GM12878 (cell line): ENCODE results near the gene KIF25. TPM values are rescaled to one million over a fixed set of nuclear protein-coding genes. Genes with fewer than 3 reads are reported as not detected.

Experiments
- ATAC-seq: fragments of 200-7000 bp; cut with Tn5 transposase; 3 replicates; pipeline ENCODE4 v1.9.1; 2020; ENCODE audit warnings: mild to moderate bottlenecking, moderate library complexity
- BruUV-seq: library from RNA; stranded (reverse); fragments of 400-500 nt; replicated peaks from 2 replicates; lab custom pipeline; 2021; lab: Mats Ljungman, UMichigan
- CTCF ChIA-PET: fragments of 300-600 bp; sonication (Branson Sonifier 250); formaldehyde crosslinking; extraction: SDS; loops from one replicate; lab custom pipeline; 2021; ENCODE audit warnings: inconsistent platforms; lab: Yijun Ruan, JAX
- POLR2A ChIA-PET: fragments of 350-600 bp; formaldehyde crosslinking; extraction: SDS; loops from one replicate; lab custom pipeline; 2021; ENCODE audit warnings: inconsistent platforms; lab: Charles Lee
- RAD21 ChIA-PET: fragments of 300-600 bp; sonication (Branson Sonifier 250); formaldehyde crosslinking; loops from one replicate; lab custom pipeline; 2023; ENCODE audit warnings: antibody characterized with exemption; ENCODE audit not compliant: unreplicated experiment; lab: Charles Lee
- SMC1A ChIA-PET: fragments of 300-600 bp; sonication (Branson Sonifier 250); formaldehyde crosslinking; loops from one replicate; lab custom pipeline; 2023; ENCODE audit not compliant: unreplicated experiment, uncharacterized antibody; lab: Charles Lee
- DNase-seq: peaks from one replicate; pipeline ENCODE4 v3.0.0-alpha.2; 2011; ENCODE audit warnings: low read depth, low spot score
- FAIRE-seq: peaks from 3 replicates; lab custom pipeline; 2011; peaks lifted over from hg19 to GRCh38; lab: Jason Lieb, UNC
- H2AFZ ChIP-seq: 2 replicates; pipeline ENCODE4 v1.6.0; 2011; ENCODE audit warnings: low read depth, low read length, control low read depth; ENCODE audit not compliant: control insufficient read depth
- H3K27ac ChIP-seq: 2 replicates; pipeline ENCODE4 v1.5.1; 2011; ENCODE audit warnings: control low read depth; ENCODE audit not compliant: control insufficient read depth, insufficient read depth
- H3K27me3 ChIP-seq, 2 experiments: replicated peaks in 1 of 2; 2 replicates each; pipeline versions ENCODE4 v1.6.0 to v1.6.1; 2011; ENCODE audit warnings: low read length in 1 of 2; ENCODE audit not compliant: control insufficient read depth in 2 of 2, insufficient read depth in 2 of 2
- H3K36me3 ChIP-seq, 2 experiments: 2 replicates each; pipeline ENCODE4 v1.5.1; 2011; ENCODE audit warnings: low read length in 1 of 2; ENCODE audit not compliant: control insufficient read depth in 2 of 2, insufficient read depth in 2 of 2
- H3K4me1 ChIP-seq: 2 replicates; pipeline ENCODE4 v1.6.1; 2011; ENCODE audit warnings: mild to moderate bottlenecking, low read length, moderate library complexity, mixed read lengths; ENCODE audit not compliant: control insufficient read depth, insufficient read depth
- H3K4me2 ChIP-seq: 2 replicates; pipeline ENCODE4 v1.6.0; 2011; ENCODE audit warnings: control low read depth; ENCODE audit not compliant: control insufficient read depth, insufficient read depth
- H3K4me3 ChIP-seq: fragments of 200-600 bp; sonication (generic); 2 replicates; pipeline ENCODE4 v1.5.1; 2016
- H3K79me2 ChIP-seq: 2 replicates; pipeline ENCODE4 v1.6.0; 2011; ENCODE audit warnings: low read length; ENCODE audit not compliant: control insufficient read depth, insufficient read depth
- H3K9ac ChIP-seq: 2 replicates; pipeline ENCODE4 v1.8.0; 2011; ENCODE audit warnings: low read length, control low read depth, mixed read lengths; ENCODE audit not compliant: control insufficient read depth, insufficient read depth
- H3K9me3 ChIP-seq: replicated peaks from 3 replicates; pipeline ENCODE4 v1.5.1; 2011; ENCODE audit warnings: mild to moderate bottlenecking, low read length; ENCODE audit not compliant: control insufficient read depth, insufficient read depth
- H4K20me1 ChIP-seq: 2 replicates; pipeline ENCODE4 v1.6.0; 2011; ENCODE audit not compliant: control insufficient read depth, insufficient read depth
- E4F1 ChIP-seq: fragments of 450-650 bp; IDR thresholded peaks from 2 replicates; pipeline ENCODE4 v1.6.1; 2018; ENCODE audit warnings: borderline replicate concordance, mild to moderate bottlenecking; ENCODE audit not compliant: partially characterized antibody
- EED ChIP-seq: sonication (generic); IDR thresholded peaks from 2 replicates; pipeline ENCODE4 v1.6.1; 2016; ENCODE audit warnings: antibody characterized with exemption, low read depth
- ELK1 ChIP-seq: IDR thresholded peaks from 2 replicates; pipeline ENCODE4 v1.6.1; 2012; ENCODE audit warnings: low read depth, low read length, improper control_type of control experiment
- ESRRA ChIP-seq: IDR thresholded peaks from 2 replicates; pipeline ENCODE4 v1.6.1; 2012; ENCODE audit warnings: mild to moderate bottlenecking, low read length, improper control_type of control experiment
- FOS ChIP-seq: IDR thresholded peaks from 3 replicates; pipeline ENCODE4 v1.6.1; 2011; ENCODE audit warnings: borderline replicate concordance; ENCODE audit not compliant: insufficient read length; ENCODE audit errors: extremely low read depth
- HDAC6 ChIP-seq: fragments of 200-600 bp; sonication (generic); IDR thresholded peaks from one replicate; pipeline ENCODE4 v1.8.0; 2017; ENCODE audit warnings: antibody characterized with exemption; ENCODE audit not compliant: unreplicated experiment
- IKZF2 ChIP-seq, 2 experiments: fragments of 450-650 bp; IDR thresholded peaks; 2 replicates each; pipeline ENCODE4 v1.6.1; 2017; ENCODE audit warnings: mild to moderate bottlenecking in 2 of 2, moderate library complexity in 2 of 2
- NFXL1 ChIP-seq: fragments of 450-650 bp; IDR thresholded peaks from 2 replicates; pipeline ENCODE4 v1.6.1; 2017; ENCODE audit warnings: antibody characterized with exemption, mild to moderate bottlenecking, borderline replicate concordance
- SMC3 ChIP-seq: IDR thresholded peaks from 2 replicates; pipeline ENCODE4 v1.6.1; 2011; ENCODE audit warnings: low read length, improper control_type of control experiment, borderline replicate concordance
- ZBED1 ChIP-seq: IDR thresholded peaks from 2 replicates; pipeline ENCODE4 v1.6.1; 2016; ENCODE audit warnings: borderline replicate concordance
- ZBTB11 ChIP-seq: fragments of 450-650 bp; formaldehyde crosslinking; IDR thresholded peaks from 2 replicates; pipeline ENCODE4 v1.5.0; 2022; ENCODE audit warnings: mild to moderate bottlenecking, missing genetic modification characterization
- WGBS: methylation state at CpG from one replicate; pipeline ENCODE4 v1.1.6; 2016; ENCODE audit warnings: low lambda C conversion rate; ENCODE audit not compliant: insufficient replicate concordance, insufficient coverage; ENCODE audit errors: missing lambda C conversion rate; 5-methylcytosine and 5-hydroxymethylcytosine counted together
- in situ Hi-C: fragments of 300-500 bp; cut with MboI; formaldehyde crosslinking; loops from 9 replicates; pipeline ENCODE4 v1.14.3; 2018; ENCODE audit warnings: mixed read lengths
- intact Hi-C: fragments of 100-400 bp; cut with micrococcal nuclease; formaldehyde crosslinking; loops from one replicate; pipeline ENCODE4 v1.14.2; 2022; ENCODE audit not compliant: unreplicated experiment
- polyA plus RNA-seq, 11 experiments: library from polyadenylated mRNA; depleted of rRNA in 4 of 11; unstranded in 6 of 11; stranded (reverse) in 5 of 11; fragments of >200 nt; fragmentation: Nextera tagmentation in 4 of 11; fragmentation: Illumina TruSeq in 1 of 11; extraction: Ambion mirVana in 4 of 11; extraction: Trizol in 1 of 11; gene quantifications; 1 replicate in 1 of 11; 2 replicates in 10 of 11; pipeline versions ENCODE4 v1.2.1 to v1.2.3, GENCODE V29; 2011 to 2016; ENCODE audit warnings: inconsistent platforms in 2 of 11, missing spikeins in 2 of 11, low read depth in 1 of 11
- total RNA-seq, 4 experiments: library from RNA; depleted of rRNA in 3 of 4; stranded (reverse); fragments of >200 nt in 3 of 4; fragmentation: Illumina TruSeq in 1 of 4; extraction: Trizol in 1 of 4; gene quantifications; 2 replicates each; pipeline versions ENCODE4 v1.2.1 to v1.2.3, GENCODE V29; 2013 to 2021

KIF25 gene
- total and polyA plus RNA-seq, 10 of the 15 experiments (the other 5 are each of a cell fraction or from before 2014, with no cell fraction given): not detected

DNA sequence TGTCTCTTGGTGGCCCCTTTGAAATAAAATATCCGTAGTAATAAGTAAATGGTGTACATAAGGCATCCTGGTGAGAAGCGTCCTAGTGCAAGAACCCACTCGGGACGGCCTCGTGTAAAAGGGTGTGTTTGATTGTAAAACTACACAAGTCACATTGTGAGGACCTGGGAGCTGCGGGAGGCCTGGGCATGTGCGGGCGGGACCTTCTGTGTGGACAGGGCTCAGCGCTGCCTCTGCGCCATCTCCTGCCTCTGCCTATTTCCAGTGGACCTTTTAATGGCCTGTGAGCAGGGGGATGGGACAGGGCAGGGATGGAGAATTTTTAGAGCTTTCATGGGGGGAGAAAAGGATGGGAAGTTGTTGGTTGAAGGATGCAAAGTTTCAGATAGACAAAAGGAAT, 25.3 kb upstream of the KIF25 start:
- no peak for ATAC-seq
- H3K79me2 ChIP-seq: no peaks in the 10 kb centered on the region
- DNase-seq: no peak
- H3K9me3 ChIP-seq: no peaks in the 10 kb centered on the region
- no peaks in the 10 kb centered on the region for H4K20me1 ChIP-seq
- in situ Hi-C loops (no loop called here), intact Hi-C loops (no loop called here)
- SMC1A ChIA-PET: no interaction called here
- 99% methylated on average over 10 of the region's 10 CpGs for WGBS
- no peak overlapping the region for H3K27ac ChIP-seq
- no TSS peak for BruUV-seq
- POLR2A ChIA-PET: no interaction called here
- H3K4me2 ChIP-seq: no peak overlapping the region
- H3K27me3 ChIP-seq: no peaks in the 10 kb centered on the region
- CTCF ChIA-PET: no interaction called here
- H3K9ac ChIP-seq: no peak overlapping the region
- no peak overlapping the region for H3K4me3 ChIP-seq
- RAD21 ChIA-PET: no interaction called here
- H3K4me1 ChIP-seq: no peaks in the 10 kb centered on the region
- no peak for FAIRE-seq
- no peak for TF ChIP-seq EED
- no peak for TF ChIP-seq ZBED1
- no peak for TF ChIP-seq E4F1
- TF ChIP-seq NFXL1: no peak
- no peak for TF ChIP-seq FOS
- no peak for TF ChIP-seq IKZF2 (IDR thresholded peaks at IDR 0.05)
- TF ChIP-seq HDAC6: no peak
- TF ChIP-seq ESRRA: no peak
- TF ChIP-seq ZBTB11: no peak
- no peak for TF ChIP-seq SMC3
- TF ChIP-seq ELK1: no peak
- H2AFZ ChIP-seq: no peak overlapping the region
- H3K36me3 ChIP-seq: peaks cover 0 to 5% of the 10 kb centered on the region in 2 experiments; a peak in 1 of 4 replicates
